ENCODE results near the gene ZNF827.

Gene ZNF827

GRCh38 chr4:145743641-145744040 lies 195.0 kb downstream of the ZNF827 start:
- no peak for DNase-seq

GRCh38 chr4:145740806-145741205 lies 197.8 kb downstream of the ZNF827 start:
- DNase-seq, result no peak

- no peak for DNase-seq
Observed at GRCh38 chr4:145739845-145740244, 198.8 kb downstream of the ZNF827 start.

DNA sequence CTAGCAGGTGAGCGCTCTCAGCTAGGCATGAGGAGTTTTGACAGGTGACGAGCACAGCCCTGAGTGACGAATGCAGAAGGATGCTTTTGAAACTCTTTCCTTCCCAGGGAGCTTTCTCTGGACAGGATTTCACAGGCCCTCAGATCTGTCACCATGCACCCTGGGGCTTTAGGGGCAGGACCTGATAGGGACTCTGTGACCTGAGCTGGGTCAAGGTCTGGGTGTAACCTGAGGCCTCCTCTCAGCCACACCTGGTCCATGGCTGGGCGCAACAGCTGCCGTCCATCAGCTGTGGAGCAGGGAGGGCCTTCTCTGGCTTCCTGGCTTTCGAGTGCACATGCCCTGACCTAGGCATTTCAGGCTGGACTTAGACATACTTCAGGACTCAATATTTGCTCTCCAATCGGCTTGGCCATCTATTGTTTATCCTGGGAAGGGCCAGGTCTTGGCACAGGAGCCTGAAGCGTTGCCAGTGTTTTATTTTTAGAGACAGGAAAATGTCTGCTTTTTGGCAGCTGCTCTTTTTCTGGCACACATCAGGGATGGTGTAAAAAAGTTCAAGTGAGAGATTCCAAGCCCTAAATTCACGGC lies 202.3 kb downstream of the ZNF827 start:
- no peak for DNase-seq

DNA sequence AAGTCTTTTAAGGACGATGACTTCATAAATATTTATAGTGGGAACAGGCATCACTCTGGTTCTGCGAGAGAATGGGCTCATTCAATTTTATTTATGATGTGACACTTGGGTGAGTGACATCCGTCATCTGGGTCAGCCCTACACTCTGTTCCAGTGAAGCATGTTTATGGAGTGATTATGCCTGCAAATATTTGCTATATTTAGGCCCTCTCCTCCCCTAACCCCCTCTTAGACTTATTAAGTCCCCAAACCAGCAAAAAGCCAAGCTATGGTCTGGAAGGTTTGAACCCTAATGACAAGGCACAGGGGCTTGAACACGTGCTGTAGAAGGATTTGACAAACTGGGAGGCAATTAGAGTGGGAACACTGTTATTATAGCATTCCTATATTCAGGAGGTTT lies 202.8 kb downstream of the ZNF827 start:
- no peak for DNase-seq

DNA sequence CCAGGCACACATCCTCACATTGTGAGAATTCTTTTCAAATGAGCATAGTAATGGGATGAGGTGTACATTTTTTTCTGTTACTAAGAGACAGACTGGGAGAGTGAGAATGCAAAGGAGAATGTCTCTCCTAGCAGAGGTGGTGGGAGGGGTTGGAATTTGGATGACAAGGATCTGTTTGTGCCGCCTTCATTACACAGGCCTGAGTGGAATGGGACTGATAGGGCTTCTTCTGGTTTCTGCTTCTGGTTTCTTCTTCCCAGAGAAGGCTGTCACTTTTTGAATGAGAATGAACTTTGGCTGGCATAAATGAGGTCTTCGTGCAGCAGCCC lies 203.3 kb downstream of the ZNF827 start:
- DNase-seq, result no peak

DNA sequence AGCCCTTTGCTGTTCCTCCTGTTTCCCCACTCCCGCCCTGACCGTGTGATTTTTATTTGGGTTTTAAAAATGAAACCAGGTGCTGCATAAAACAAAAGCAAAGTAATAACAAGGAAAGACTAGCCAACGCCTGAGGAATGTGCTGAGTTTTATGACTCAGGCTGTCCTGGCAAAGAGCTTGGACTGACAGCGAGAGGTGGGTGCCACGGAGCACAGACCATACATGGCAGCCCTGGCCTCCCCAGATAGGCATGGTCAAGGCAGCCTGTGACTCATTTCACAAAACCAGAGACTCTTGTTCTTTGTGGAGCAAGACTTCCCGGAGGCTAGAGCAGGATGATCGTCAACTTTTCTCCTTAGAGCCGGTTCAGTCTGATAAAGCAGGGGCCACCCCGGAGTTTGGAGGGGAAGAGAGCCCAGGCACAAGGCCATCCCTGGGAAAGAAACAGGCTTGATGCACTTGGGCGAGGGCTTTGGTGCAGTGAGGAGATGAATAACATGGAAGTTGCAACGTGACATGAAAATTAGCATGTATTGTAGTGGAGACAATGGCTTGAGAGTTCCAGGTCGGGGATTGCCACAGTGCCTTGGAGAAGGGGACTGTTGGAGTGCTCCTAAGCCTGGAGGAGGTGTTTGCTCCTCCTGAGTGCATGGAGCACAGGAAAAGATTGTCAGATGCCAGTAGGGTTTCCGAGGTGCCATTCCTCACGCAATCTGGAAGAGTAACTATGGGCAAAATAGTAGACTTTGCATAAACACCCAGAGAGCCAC lies 203.9 kb downstream of the ZNF827 start:
- no peak for DNase-seq

DNA sequence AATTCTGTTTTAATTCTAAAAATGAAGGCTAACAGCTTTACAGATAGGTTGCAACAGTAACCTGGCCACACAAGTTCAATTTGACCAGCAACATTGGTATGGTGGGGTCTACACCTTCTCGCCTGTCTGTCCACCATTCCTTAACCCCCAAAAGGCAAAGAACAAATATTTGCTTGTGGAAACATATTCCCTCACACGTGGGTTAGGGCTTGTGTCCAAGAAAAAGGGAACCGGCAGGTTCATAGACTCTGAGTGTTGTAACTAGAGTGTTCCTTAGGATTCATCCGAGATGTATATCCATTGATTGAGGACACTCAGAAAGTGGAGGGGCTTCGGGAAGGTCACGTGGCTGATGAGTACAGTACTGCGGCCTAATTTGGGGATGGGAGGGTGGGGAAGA lies 204.6 kb downstream of the ZNF827 start:
- DNase-seq, result no peak

- DNase-seq, result peak; percentile 45 to 61 (median 52)
Observed at GRCh38 chr4:145732895-145733880, 205.4 kb downstream of the ZNF827 start.

DNA sequence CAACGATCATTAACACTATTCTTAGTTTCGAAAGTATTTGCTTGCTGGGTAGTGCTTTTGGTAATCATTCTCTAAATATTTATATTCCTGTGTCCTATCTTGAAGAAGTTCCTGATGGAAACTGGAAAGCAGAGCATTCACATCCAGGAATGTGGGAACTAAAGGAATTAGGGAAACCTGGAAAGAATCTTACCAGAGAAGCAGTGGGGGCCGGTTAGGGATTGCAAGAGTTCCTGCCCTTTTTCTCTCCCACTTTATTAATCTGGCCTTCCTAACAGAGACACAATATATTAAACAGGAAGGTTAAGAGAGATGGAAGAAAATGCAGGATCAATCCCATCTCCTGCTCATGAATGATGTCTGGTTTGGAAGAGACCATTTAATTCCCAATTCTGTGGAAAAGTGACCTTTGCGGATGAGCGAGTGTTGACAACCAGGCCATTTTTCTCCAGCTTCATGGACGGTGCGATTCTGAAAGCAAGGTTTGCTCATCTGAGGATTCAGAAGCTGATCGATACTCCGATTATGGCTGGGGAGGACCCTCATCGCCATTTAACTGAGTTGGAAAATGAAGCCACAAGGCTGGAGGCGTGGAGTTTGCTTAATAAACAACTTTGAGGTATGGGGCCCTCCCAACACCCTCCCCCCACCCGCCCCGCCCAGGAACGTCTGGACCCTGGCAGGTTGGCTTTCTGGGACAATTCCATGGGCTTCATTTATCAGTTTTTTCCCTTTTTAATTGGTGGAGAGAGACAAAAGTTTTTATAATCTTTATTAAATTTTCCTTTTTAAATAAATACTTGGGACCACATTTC lies 206.4 kb downstream of the ZNF827 start:
- no peak for DNase-seq

GRCh38 chr4:145731028-145731427 lies 207.6 kb downstream of the ZNF827 start:
- no peak for DNase-seq

DNA sequence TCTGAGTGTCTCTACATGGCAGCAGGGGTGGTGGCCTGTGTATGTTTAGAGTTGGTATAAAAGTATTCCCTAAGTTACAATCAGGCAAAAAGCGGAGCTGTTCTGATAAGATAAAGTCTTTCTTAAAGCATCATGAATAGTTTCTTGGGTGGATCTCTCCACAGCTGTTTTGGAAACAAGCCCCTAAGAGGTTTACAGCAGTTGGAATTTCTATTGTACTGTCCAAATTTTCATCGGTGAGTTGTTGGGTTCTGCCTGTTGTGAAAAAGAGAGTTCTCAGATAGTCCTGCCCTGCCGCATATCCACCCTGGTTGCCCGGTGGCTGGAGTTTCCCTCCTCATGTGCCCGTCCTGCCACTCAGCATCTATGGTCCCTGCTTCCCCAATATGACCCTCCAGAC lies 208.6 kb downstream of the ZNF827 start:
- DNase-seq, result no peak

GRCh38 chr4:145723336-145723735 lies 215.3 kb downstream of the ZNF827 start:
- DNase-seq, result no peak

GRCh38 chr4:145722561-145722960 lies 216.1 kb downstream of the ZNF827 start:
- no peak for DNase-seq

DNA sequence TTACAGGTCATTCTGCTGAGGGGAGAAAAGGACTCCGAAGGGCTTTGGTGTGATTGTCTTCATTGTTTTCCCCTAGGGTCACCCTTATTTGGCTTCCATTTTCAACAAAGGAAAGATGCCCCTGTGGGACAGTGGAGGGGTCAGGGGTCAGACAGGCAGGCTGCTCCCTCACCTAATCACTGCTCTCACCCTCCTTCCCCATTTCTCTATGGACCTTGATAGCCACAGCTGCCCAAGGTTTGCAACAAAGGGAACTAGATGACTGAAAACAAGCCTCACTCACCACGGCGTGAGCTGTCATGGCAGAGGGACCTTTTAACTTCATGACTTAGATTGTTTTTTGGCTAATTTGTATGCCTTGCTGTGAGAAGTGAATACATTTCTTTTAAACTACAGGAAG lies 218.0 kb downstream of the ZNF827 start:
- DNase-seq, result no peak

DNA sequence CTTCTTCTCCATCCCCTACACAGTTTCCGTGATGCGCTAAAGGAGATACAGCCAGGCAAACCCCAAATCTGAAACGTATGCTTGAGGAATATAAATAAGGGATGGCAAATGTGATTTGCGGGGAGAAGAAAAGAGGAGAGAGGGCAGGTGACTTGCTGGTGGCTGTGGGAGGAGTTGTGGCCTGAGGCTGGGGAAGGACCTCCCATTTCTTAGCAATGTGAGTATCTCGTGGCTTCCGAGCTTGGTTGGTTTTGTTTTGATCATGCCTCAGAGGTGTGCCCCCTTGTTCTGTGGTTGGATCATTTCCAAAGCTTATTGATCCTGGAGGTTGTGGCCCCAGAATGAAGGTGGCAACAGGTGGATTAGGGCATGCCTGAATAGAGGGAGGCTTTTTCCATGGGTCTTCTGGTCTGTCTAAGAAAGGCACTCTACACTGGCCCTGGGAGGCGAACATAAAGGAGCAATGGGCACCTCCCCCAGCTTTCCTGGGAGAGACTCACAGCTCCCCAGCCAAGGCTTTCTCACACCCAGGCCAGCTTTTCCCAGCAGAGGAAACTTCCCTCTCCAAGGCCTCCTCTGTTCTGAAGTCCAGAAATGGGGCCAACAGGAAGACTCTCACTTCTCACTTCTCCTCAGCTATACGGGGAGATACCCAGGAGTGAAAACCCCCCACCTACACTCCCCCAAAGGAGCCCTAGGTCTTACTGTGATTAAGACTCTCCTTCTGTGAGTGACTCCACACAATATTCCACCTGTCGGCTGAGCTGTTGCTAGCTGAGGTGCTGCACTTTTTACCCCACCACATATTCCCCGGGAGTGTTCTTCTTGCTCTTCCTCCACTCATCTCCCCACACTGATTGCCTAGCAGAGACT lies 218.6 kb downstream of the ZNF827 start:
- DNase-seq, result no peak

DNA sequence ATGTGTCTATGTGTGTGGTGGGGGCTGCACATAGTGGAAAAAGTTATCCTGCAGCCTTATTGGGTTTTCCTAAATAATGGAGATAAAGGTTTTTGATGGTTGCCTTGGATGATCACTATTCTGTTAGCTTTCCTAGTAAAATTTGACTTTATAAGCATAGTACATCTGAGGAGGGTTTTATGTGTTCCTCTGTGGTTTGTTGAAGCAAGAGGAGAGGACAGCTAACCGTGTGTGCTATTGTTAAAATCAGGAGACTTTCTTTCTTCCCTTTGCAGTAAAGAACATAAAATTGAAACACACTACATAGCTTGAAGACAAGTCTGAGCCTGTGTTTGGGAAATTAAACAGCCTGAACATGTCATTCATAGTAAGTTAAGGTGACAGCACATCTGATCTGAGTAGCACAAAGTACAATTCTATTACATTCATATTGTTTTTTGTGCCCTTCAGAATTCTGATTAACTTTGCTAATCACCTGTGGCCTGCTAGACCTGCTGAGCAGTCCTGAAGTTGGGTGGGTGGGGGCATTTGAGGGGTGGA lies 221.9 kb downstream of the ZNF827 start:
- no peak for DNase-seq

GRCh38 chr4:145716200-145716599 lies 222.4 kb downstream of the ZNF827 start:
- DNase-seq, result no peak

DNA sequence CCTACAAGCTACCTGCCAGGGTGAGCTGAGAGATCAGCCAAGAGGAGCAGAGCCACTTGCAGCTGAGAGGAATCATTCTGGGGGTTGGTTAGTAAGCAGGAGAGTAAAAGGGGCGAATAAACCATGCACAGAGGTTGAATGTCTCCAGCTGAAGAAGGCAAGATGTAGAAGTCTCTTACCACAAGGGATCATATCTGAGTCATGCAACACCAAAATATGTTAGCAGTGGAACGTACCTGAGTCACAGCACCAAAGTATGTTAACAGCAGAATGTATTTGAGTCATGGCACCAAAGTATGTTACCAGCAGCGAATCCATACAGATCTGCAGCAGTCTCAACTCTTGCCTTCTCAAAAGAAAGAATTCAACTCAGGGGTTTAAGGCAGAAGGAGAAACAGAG lies 228.8 kb downstream of the ZNF827 start:
- no peak for DNase-seq

GRCh38 chr4:145709336-145709735 lies 229.3 kb downstream of the ZNF827 start:
- no peak for DNase-seq
